ENCODE measurements around the gene NPAS2.

NPAS2 gene

DNA sequence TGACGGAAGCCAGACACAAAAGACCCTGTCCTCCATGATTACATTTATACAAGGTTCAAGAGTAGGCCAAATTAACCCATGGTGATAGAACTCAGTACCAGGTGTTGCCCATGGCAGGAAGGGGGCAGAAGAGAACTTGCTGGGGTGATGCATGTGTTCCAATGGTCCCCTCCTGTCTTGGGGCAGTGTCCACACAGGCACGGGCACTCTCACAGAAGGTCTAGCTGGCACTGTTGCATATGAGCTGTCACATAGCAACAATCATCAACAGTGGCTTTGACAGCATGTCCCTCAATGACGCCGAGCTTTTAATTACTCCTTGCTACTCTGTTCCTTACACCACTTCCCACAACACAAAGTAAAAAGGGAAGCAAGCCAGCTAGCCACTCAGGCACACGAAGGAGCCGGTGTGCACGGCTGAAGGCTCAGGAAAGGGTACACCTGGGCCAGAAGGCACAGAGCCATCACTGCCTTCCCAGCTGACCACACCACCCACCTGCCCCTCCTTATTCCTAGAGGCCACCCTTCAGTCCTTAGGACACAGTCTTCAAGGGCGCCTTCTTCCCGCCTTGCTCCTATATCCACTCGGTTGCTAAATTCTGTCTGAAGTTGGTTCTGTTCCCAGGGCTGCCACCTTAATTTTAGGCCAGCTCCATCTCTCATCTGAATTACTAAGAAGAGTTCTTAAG lies 211.1 kb downstream of the NPAS2 start:
- DNase-seq, result no peak
- intact Hi-C loops (cut with DNase I), result no loop called here

DNA sequence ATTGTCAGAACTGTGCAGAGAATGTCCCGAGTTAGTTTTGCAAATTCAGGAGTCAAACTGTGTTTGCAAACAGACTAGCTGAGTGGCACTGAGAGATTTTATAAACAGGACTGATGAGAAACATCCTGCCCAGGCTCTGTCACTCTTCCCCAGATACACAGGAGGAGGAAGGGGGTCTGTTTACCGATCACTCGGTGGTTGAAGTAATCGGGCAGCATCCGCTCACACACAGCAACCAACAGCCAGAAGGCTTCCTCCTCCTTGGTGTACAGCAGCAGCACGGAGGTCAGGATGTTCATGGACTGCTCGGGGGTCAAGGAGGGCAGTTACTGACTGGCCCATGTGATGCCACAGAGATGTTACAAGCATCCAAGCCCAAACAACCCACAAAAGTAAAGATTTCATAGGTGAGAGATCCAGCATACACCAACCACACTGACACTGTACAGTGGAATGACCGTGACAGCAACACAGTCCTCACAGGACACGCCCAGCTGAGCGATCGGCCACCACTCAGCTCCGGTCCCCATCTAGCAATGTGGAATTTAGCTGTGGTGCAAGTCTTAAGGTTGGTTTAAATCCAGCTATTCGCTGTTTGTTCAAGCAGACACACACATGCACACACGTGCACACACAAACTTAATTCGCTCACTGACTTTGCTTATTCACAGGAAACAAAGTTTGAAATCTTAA lies 212.3 kb downstream of the NPAS2 start:
- peak in 1 of 42 donors; percentile 35 for DNase-seq
- intact Hi-C loops (cut with DNase I), result no loop called here

DNA sequence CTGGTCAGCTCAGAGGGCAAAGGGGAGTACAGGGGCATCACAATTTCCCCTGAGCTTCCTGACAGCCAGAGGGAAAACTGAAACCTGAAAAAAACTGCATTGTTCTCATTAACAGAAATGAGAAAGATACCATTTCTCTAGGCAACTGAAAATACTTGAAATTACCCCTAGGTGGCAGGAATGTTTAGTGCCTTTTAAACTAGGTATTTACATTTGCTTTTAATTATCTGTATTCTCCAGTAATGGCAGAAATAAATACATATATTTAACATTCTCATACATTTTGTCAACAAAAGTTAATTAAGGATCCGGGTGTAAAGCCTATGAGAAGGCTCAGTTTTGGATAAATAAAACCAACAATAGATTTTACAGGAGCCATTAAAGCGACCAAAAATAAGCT lies 216.6 kb downstream of the NPAS2 start:
- intact Hi-C loops (cut with DNase I), result no loop called here
- DNase-seq, result no peak

DNA sequence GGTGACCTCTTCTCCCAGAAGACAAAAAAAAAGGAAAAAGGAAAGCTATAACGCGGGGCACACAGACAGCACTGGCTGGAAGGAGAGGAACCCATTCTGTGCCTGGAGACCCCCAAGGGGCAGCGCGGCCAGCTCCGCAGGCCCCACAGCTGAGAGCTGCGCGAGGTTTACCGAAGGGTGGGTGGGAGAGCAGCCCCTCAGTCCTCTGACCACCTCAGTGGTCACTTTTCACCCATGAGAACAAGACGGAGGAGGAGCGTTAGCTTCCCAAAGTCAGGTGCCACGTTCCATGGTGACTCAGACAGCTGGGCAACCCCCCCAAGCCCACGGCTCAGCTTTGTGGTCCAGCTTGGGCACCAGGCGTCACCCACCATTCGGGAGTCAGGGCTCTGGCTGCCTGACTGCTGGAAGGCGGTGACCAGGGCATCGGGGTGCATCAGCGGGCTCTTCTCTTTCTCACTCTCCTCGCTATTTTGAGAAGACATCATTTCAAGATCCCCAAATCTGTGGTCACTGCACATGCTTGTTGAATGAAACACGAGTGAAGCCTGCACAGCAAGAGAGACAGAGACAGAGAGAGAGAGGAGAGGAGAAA lies 217.3 kb downstream of the NPAS2 start:
- DNase-seq, result peak in 1 of 42 donors; percentile 33
- intact Hi-C loops (cut with DNase I), result no loop called here

DNA sequence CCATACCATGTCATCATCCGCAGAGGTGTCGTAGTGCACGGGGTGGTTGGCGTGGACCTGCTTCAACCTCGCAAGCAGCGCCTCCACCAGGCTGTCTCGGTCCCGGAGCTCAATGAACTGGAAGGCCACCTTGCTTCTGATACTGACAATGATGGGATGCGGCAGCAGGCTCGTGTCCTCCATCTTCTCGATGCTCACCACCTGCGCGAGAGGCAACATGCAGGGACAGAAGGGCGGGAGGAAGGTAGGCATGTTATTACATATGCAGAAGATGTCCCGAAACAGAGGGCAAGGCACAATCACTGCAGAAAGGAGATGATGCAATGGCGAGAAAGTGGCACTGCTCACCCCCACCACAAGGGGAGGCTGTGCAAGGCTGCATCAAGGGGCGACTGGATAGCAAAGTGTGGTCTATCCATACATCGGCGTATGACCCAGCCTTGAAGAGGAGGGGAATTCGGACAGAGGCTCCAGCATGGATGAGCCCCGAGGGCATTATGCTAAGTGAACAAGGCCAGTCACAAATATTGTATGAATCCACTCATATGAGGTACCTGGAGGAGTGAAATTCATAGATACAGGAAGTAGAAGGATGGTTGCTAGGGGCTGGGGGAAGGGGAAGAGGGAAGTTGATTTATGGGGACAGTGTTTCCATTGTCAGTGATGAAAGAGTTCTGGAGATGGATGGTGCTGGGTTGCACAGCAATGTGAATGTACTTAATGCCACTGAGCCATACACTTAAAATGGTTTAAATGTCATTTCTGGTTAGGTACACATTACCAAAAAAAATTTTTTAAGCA lies 218.7 kb downstream of the NPAS2 start:
- intact Hi-C loops (cut with DNase I), result no loop called here
- peak in 1 of 42 donors; percentile 37 for DNase-seq

DNA sequence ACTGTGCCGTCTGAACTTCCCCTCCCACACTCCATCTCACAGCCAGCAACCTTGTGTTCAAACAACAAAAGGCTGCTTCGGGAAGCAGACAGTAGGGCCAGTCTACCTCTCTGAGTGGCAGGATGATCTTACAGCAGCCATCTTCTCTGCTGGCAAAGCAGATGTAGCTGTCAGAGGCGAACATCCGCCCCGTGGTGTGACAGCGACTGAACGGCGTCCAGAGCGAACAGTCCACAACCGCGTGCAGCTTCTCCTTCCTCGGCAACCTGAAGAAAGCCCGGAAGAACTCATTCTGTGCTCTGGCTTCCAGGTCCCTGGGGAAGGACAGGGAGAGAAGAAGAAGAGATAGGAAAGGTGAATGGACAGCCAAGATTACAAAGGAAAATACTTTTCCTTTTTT lies 220.1 kb downstream of the NPAS2 start:
- intact Hi-C loops (cut with DNase I), result no loop called here
- DNase-seq, result no peak

DNA sequence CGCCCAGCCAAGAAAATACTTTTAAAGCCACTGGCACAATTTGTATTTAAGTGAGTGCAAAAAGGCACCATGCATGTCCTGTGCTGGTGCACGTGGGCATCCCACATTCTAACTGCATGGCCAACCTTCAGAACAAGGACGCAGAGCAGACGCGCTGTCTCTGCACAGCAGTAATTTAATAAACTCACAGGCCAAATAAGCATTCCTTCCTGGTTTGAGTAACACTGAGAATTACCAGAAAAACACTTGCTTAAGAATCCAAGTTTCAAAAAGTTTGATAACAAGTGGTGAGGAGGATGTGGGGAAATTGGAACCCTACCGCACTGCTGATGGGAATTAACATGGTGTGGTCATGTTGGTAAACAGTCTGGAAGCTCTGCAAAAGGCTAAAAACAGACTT lies 220.8 kb downstream of the NPAS2 start:
- peak in 6 of 42 donors; percentile 15 to 54 (median 24) for DNase-seq
- intact Hi-C loops (cut with DNase I), result no loop called here

DNA sequence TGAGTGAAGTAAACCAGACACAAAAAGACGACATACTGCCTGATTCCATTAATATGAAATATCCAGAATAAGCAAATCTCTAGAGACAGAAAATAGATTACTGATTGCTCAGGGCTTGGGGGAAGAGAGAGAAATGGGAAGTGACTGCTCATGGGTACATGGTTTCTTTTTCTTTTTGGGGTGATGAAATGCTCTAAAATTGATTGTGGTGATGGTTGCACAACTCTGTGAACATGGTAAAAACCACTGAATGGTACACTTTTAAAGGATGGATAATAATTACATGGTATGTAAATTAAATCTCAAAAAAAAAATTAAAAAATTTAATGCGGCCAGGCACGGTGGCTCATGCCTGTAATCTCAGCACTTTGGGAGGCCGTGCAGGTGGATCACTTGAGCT lies 221.5 kb downstream of the NPAS2 start:
- peak in 1 of 42 donors; percentile 18 for DNase-seq
- intact Hi-C loops (cut with DNase I), result no loop called here

DNA sequence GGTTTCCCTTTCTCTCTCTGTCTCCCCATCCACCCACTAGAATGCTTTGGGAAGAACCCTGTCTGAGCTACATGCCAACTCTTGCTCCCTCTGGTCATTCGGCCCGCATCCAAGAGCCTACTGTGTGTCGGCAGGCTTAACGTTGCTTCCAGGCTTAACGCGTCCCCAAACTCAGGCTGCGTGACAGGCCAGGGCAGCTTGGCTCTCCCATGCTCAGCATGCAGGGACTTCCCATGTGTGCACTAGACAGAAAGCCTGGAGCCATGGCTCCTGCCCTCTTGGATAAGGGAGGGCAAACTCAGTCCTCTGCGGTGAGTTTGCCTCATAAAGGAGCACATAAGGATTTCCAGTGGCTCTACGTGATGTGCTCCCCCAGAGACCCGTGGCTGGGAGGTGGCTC lies 225.4 kb downstream of the NPAS2 start:
- intact Hi-C loops (cut with DNase I), result no loop called here
- no peak for DNase-seq
